HG02943 (cell line): ENCODE measurements around the gene ATP6V1F.

Source experiments
- ATAC-seq: cut with Tn5 transposase; IDR thresholded peaks from one replicate; pipeline ENCODE4 v1.9.1; 2021; ENCODE audit warnings: mild to moderate bottlenecking, low read depth, moderate library complexity; ENCODE audit not compliant: unreplicated experiment

Gene ATP6V1F

GRCh38 chr7:128881458-128882125 lies 18.9 kb downstream of the ATP6V1F start:
- no peak for ATAC-seq

GRCh38 chr7:128882134-128882533 lies 19.5 kb downstream of the ATP6V1F start:
- ATAC-seq, result no peak

- no peak for ATAC-seq
Observed at GRCh38 chr7:128883622-128884448, 21.2 kb downstream of the ATP6V1F start.

- ATAC-seq, result no peak
Observed at GRCh38 chr7:128884561-128885369, 22.1 kb downstream of the ATP6V1F start.

- no peak for ATAC-seq
Observed at GRCh38 chr7:128885370-128886187, 22.9 kb downstream of the ATP6V1F start.

GRCh38 chr7:128886391-128887168 lies 23.9 kb downstream of the ATP6V1F start:
- no peak for ATAC-seq

- no peak for ATAC-seq
Observed at GRCh38 chr7:128887169-128888038, 24.7 kb downstream of the ATP6V1F start.

GRCh38 chr7:128888039-128888755 lies 25.5 kb downstream of the ATP6V1F start:
- ATAC-seq, result no peak

GRCh38 chr7:128888756-128889095 lies 26.1 kb downstream of the ATP6V1F start:
- ATAC-seq, result no peak

GRCh38 chr7:128889121-128889520 lies 26.5 kb downstream of the ATP6V1F start:
- no peak for ATAC-seq

GRCh38 chr7:128890306-128891109 lies 27.9 kb downstream of the ATP6V1F start:
- ATAC-seq, result no peak

GRCh38 chr7:128891110-128891941 lies 28.7 kb downstream of the ATP6V1F start:
- ATAC-seq, result no peak

GRCh38 chr7:128891942-128892269 lies 29.2 kb downstream of the ATP6V1F start:
- no peak for ATAC-seq

- ATAC-seq, result no peak
Observed at GRCh38 chr7:128892521-128893250, 30.0 kb downstream of the ATP6V1F start.

- no peak for ATAC-seq
Observed at GRCh38 chr7:128893251-128894100, 30.8 kb downstream of the ATP6V1F start.
